Caki2 (cell line): ENCODE results near the gene PAPLN. TPM values are rescaled to one million over a fixed set of nuclear protein-coding genes. Genes with fewer than 3 reads are reported as not detected.

Experiments used
- DNase-seq: peaks from one replicate; pipeline ENCODE4 v3.0.0-alpha.2; 2015; ENCODE audit warnings: low read depth
- in situ Hi-C: cut with HindIII; loops from 2 replicates; pipeline ENCODE4 v1.10.0; 2016; ENCODE audit warnings: low sequenced_read_pairs, low pct_unique_long_range_greater_than_20kb, mixed read lengths
- total RNA-seq: library from RNA; depleted of rRNA; stranded (reverse); fragments of >200 nt; shearing (Covaris generic); gene quantifications from 2 replicates; pipeline ENCODE4 v1.2.3, GENCODE V29; 2014; ENCODE audit warnings: low replicate concordance

Gene PAPLN
- total RNA-seq, 1 experiment from 2014 or later, result 21.2 TPM

- no peak for DNase-seq
- in situ Hi-C loops, result no loop called here
Measured at GRCh38 chr14:73240816-73241480, 3.6 kb downstream of the PAPLN start.

- in situ Hi-C loops, result no loop called here
- DNase-seq, result peak; percentile 88
Measured at GRCh38 chr14:73241481-73242165, 4.3 kb downstream of the PAPLN start.

GRCh38 chr14:73242357-73242901 is 5.1 kb downstream of the PAPLN start:
- in situ Hi-C loops, result no loop called here

GRCh38 chr14:73243341-73243740 is 6.0 kb downstream of the PAPLN start:
- no peak for DNase-seq
- in situ Hi-C loops, result no loop called here

More at GRCh38 chr14:73242357-73242901, 5.1 kb downstream of the PAPLN start:
- DNase-seq, result peak; percentile 68

- in situ Hi-C loops, result no loop called here
- DNase-seq, result no peak
Measured at GRCh38 chr14:73243748-73244147, 6.4 kb downstream of the PAPLN start.

GRCh38 chr14:73244541-73245290 is 7.4 kb downstream of the PAPLN start:
- DNase-seq, result no peak
- in situ Hi-C loops, result no loop called here

GRCh38 chr14:73245480-73246325 is 8.4 kb downstream of the PAPLN start:
- in situ Hi-C loops, result no loop called here

GRCh38 chr14:73246387-73247150 is 9.3 kb downstream of the PAPLN start:
- in situ Hi-C loops, result no loop called here
- DNase-seq, result no peak

More at GRCh38 chr14:73245480-73246325, 8.4 kb downstream of the PAPLN start:
- no peak for DNase-seq

GRCh38 chr14:73248108-73248868 is 11.0 kb downstream of the PAPLN start:
- DNase-seq, result peak; percentile 75

GRCh38 chr14:73249108-73249507 is 11.8 kb downstream of the PAPLN start:
- in situ Hi-C loops, result no loop called here
- no peak for DNase-seq

More at GRCh38 chr14:73248108-73248868, 11.0 kb downstream of the PAPLN start:
- in situ Hi-C loops, result no loop called here

GRCh38 chr14:73249564-73250316 is 12.4 kb downstream of the PAPLN start:
- in situ Hi-C loops, result no loop called here
- no peak for DNase-seq

- in situ Hi-C loops, result no loop called here
Measured at GRCh38 chr14:73250317-73250713, 13.0 kb downstream of the PAPLN start.

GRCh38 chr14:73250781-73251500 is 13.6 kb downstream of the PAPLN start:
- in situ Hi-C loops, result no loop called here
- no peak for DNase-seq

More at GRCh38 chr14:73250317-73250713, 13.0 kb downstream of the PAPLN start:
- no peak for DNase-seq

GRCh38 chr14:73251516-73252215 is 14.4 kb downstream of the PAPLN start:
- DNase-seq, result no peak
- in situ Hi-C loops, result no loop called here
